SW 1271 (cell line): ENCODE measurements around the gene TMEM176B.
"Not testable (repeated sequence)": the region's sequence is repeated elsewhere in the genome, so short reads cannot be mapped to it uniquely, and the experiment has no call there.

Experiments
- DNase-seq, 2 experiments: peaks; one replicate each; lab custom pipeline; 2025; lab: John Stamatoyannopoulos, UW

TMEM176B gene

DNA sequence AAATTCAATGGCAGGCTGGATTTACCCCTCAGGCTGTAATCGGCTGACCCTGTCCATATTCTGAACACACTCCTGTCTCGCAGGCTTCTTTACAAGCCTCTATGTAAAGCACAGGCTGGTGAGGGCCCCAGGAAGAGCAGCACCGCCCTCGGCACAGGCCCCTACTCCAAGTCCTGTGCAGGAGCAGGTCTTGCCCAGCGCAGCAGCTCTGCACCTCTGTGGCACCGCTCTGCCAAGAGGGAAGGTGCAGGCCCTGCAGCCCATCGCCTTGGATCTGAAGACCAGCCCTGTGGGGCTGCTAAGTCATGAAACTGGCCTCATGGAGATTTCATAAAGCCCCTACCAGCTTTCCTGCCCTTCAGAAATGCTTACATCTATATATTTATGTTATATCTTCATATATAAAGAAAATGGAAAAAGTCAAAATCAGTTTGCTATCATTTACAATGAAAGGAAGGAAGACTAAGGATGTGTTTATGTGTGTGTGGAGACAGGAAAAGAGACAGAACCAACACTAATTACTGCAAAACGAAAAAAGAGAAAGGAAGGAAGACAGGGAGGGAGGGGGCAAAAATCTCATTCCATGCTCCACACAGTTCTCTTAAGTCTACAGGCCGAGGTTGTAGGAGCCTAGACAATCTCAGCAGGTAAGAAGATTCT lies 9.6 kb downstream of the TMEM176B start:
- no peak for DNase-seq

DNA sequence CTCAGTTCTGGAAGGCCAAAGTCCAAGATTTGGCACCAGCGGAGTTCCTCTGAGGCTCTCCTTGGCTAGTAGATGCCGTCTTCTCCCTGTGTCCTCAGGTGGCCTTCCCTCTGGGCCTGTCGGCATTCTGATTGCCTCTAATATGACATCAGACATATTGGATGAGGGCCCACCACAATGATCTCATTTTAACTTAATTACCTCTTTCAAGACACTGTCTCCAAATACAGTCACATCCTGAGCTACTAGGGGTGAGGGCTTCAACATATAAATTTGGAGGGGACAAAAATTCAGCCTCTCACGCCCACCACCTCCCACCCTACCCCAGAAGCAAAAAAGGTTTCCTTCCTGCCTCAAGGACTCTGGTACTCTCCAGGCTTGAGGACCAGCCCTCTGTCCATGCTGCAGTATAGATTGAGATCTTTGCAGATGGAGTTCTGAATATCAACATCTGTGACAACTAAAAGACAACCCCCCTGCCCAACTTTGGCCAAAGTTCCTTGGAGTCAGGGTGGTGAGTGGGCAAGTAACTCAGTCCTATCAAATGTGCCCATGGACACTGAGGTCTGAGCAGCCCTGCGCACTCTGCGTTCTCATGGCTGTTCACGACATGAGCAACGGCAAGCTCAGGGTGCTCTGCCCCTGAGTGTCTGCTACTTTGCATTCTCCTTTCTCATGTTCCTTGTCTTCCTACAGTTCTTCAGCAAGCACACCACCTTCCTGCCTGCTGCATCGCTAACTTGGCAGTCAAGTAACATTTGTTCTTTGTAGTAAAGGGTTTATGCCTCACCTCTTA lies 11.5 kb downstream of the TMEM176B start:
- no peak for DNase-seq

DNA sequence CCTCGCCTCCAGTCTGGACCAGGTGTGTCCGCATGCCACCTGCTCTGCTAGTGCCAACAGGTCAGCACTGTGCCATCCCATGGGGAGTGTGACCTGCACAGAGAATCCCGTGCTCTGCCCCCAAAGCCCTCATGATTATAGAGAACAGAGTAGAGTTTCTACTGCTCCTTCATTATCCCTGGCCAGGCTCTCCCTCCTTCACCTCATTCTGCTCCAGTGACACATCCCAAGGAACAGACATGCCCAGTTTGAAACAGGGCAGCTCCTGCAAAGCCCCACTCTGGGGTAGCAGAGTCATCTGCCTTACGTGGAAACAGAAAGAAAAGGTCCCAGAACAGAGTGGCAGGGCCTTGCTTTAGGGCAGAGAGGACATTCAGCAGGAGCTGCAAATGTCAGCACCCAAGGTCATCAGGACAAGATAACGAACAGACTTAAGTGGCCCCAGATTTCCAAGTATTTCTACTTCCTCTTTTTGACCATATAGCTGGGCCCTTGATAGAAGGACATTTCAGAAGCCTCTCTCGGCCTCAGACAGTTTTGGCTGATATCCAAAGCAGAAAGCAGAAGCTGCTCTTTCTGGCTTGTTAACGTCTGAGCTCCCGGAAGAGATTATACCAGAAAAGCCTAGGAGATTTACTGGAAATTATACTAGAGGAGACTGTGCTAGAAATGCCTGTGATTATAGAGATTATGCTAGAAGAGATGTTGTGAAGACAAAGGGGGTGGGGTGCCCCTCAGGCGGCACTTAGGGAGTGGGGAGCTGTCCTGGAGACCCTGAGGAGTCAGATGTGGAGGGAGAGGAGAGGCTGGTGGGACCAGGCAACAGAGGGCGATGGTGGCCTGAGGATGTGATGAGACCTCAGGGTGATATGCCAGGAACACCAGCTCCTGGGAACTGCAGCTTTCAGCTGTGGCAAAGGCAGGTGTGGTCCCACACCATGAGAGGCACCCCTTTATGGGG lies 12.6 kb downstream of the TMEM176B start:
- DNase-seq: no peak

DNA sequence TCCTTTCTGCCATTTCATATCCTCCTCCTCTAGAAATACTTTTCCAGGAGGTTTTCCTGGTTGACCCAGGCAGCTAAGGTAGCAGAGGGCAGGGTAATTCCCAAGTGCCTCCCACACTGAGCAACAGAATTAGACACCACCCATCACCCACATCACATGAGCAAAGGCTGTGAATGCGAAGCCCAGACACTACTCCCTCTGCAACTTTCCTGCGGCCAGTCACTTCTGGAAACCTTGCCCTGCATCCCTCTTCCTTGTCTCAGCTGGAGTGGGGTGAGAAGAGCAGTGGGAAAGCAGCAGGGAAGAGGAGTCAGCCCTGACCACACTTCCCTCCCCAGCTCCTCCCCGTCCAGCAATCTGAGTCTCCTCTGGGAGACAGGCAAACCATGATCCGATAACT lies 15.2 kb downstream of the TMEM176B start:
- DNase-seq: no peak

DNA sequence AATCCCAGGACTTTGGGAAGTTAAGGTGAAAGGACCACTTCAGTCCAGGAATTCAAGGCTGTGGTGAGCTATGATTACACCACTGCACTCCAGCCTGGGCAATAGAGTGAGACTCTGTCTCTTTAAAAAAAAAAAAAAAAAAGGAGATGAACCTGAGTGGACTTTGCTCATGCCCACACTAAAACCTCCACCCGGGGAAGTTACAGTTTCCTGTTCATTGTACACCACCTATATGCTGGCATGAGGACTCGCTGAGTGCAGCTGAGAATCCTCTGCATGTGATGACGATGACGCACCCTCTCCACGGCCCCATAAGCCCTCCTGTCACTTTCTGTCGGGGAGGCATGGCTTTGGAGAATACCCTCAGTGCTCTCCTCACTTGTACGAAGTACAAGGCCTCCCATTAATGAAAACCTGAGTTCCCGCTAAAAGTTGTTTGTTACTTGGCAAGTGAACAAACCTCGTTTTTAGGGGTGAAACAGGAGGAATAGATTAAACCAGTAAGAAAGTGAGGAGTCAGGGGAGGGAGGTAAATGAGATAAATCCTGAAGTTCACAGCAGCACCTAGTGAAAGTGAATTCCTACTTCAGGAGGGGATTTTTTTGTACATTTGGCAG lies 15.9 kb downstream of the TMEM176B start:
- no peak for DNase-seq

DNA sequence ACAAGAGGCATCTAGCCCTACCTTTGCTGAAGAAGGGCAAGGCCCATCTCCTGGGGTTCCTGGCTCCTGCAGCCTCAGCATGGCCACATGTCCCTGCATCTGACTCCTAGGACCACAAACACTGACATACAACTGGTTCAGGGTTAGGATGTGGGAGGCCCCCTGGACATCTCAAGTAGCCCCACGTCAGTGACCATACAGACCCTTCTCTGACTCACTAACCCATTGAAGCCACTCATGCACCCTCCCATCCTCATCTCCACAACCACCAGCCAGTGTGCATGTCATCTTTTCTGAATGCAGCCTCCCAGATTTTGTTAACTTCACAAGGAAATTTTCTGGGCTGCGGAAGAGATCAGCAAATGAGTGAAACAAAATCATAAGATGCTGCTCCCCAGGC lies 18.2 kb downstream of the TMEM176B start:
- DNase-seq: no peak

DNA sequence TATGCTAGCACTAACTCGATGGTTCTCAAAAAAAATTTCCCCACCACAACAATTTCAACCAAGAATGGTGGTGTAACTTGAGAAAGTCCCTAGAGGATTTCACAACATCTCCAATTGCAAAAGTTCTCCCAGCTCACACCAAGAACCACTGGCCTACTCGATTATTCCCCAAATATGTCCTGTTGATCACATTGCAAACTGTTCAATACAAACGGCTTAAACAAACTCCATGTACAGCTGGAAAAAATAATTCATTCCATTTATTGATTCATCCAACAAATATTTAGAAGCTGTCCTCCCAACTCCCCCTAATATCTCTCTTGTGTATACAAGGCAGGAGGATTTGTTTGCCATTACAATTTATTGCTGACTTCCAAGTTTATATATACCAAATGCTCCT lies 19.1 kb downstream of the TMEM176B start:
- DNase-seq: no peak

DNA sequence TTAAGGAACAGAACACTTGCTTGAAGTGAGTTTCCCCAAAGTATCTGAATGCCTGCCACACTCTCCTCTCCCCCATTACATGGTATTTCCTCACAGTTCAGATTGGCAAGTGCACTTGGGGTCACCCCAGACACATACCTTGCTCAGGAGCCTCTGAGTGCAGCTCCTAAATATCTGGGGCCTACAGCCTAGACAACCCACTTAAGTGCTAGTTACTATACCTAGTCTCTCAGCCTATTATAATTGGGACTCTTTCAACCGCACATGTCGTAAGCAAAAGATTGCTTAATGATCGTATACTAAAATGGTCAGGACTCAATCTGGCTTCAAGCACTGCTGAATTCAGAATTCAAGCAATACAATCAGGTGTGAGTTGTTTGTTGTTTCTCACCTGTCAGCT lies 19.9 kb downstream of the TMEM176B start:
- DNase-seq: no peak

DNA sequence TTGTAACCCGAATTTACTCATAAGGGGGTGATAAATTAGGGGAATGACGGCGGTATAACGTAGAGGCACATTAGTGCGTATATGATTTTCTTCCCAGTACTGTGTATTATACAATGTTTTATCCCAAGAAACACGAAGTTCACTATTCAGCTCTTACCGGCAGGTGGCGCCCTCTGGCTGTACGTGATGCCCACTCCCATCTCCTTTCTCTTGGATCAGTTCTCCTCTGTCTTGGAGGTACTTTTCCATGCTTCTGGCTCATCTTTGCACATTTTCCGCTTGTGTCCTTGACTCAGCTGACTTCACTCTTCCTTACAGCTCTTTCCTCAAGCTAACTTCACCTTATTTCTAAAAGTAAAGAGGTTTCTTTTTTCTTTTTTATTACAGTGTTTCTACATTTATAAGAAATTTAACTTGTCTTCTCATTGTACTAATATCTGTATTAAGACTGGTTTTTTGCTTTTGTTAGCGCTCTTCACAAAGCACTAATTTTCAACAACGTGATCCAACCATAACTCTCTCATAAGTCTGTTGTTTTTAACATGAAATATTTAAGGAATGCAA lies 21.3 kb downstream of the TMEM176B start:
- DNase-seq: peak in 1 of 2 experiments; percentile 71

DNA sequence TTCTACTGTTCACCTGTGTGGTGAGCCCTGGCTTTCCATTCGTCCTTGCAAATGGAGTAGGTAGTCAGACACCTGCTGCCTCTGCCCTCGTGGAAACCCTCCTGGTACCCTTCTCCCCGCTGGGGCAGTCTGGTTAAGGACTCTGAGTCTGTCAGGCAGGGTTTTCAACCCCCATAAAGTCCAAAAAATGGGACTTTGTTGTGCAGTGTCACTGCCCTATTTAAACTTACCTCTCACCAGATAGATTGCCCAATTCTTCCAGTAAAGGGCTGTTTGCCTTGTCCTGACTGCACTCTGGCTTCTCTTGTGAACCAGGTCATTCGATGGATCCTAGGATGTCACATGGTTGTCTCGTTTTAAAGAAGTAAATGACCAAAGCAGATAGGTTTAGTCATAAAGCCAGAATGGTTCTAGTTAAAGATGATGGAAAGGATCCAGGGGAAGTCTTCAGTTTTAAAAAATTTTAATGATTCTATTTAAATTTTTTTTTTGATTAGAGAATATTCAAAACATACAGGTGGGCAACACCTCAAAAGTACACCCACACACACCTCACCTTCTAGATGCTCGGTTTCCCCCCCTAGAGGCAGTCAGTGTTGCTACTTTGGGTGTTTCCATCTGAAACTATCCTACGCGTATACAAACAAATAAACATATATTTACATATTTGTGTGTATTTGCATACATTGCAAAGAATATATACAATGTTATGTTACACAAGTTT lies 22.0 kb downstream of the TMEM176B start:
- DNase-seq: no peak

DNA sequence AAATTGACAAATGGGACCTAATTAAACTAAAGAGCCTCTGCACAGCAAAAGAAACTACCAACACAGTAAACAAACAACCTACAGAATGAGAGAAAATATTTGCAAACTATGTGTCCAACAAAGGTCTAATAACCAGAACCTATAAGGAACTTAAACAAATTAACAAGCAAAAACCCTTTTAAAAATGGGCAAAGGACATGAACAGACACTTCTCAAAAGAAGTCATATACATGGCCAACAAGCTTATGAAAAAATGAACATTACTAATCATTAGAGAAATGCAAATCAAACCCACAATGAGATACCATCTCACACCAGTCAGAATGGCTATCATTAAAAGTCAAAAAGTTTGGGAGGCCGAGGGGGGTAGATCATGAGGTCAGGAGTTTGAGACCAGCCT lies 26.0 kb downstream of the TMEM176B start:
- not testable (repeated sequence) for DNase-seq

DNA sequence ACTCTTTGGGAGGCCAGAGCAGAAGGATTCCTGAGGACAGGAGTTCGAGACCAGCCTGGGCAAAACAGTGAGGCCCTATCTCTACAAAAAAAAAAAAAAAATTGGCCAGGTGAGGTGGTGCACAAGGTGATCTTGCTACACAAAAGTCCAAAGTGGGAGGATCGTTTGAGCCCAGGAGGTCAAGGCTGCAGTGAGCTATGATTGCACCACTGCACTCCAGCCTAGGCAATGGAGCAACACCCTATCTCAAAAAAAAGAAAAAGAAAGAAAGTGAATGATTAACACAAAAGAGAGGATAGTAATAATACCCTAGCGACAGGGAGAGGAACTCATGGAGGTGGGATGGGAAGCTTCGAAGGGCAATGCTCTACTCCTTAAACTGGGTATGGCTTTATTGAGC lies 30.4 kb downstream of the TMEM176B start:
- no peak for DNase-seq

DNA sequence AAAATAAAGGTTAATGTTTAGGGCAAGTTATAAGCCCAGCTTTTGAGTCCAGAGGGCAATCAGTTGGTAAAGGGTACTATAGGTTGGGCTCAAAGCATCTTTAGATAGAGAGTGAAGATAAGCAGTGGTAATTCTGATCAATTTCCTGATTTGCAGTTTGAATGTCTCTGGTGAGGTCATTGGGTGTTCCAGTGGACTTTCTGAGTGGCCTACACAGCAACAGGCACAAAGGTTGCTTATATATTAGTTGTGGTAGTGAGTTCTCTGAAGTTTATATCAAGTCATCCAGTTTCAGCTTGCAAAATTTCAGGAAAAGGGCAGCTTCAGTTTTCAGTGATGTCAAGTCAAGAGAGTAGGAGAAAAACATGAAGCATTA lies 33.8 kb downstream of the TMEM176B start:
- no peak for DNase-seq

DNA sequence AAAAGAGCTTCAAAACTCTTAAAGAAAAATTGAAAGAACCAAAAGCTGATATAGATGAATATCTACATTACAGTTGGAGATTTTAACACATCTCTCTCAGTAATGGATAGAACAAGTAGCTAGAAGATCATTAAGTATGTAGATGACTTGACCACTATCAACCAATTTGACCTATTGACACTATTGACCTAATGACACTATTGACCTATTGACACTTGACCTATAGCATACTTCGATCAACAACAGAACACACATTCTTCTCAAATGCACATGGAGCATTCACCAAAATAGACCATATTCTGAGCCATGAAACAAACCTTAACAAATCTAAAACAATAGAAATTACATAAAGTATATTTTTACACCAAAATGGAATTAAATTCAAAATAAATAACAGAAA lies 40.7 kb downstream of the TMEM176B start:
- DNase-seq: no peak

DNA sequence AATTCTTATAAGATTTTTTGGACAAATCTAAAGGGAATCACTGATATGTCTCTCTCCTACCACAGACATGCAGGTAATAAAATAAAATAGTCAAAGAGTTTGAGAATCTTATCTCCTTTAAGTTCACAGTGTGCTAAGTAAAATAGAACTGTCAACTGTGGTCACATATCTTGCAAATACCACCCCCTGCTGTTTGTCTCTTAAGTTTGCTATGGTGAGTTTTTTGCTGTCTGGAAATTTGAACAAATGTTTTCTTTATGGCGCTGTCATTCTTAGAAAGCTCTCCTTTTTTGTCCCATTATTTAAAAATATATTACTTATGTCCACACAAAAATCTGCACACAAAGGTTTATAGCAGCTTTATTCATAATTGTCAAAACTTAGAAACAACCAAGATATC lies 43.3 kb downstream of the TMEM176B start:
- peak in 1 of 2 experiments; percentile 10 for DNase-seq

DNA sequence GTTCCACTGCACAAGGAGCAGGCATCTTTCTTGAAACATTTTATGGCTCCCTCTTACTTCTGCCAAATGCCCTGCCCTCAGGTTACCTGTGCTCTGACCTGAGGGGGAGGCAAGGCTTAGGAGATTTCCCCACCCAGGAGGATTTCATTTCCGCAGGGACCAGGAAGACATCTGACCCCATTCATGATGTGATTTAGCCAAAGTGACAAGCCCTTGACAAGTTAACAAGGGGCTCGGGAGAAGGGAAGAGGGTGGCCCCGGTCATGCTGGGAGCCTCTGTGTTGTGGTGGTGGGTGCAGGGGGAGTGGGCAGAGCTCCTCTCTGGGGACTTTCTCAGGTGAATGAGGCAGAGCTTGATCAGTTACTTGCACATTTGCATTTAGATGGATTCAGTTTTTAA lies 44.0 kb downstream of the TMEM176B start:
- DNase-seq: no peak

DNA sequence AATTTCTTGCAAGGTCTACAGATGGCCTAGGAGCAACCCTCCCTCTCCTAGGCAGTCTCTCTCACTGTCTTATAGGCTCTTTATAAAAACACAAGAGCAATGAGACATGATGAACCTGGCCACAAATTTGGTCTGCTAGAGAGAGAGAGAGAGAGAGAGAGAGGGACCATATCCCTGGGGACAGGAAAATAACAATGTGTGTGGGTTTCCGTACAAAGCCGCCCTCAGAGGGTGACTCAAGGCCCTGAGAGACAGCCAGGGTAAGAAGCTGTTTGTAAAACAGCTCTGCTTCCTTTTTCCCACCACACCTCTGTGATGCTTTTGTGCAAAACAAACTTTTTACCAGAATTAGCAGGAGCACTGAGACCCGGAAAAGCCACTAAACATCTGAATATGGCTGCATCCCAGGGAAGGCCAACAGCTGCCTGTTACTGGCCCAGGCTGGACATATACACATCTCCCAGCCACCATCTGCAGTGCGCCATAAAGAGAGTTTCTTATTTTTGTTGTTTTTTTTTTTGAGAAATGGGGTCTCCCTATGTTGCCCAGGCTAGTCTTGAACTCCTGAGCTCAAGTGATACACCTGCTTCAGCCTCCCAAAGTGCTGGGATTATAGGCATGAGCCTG lies 44.6 kb downstream of the TMEM176B start:
- no peak for DNase-seq

DNA sequence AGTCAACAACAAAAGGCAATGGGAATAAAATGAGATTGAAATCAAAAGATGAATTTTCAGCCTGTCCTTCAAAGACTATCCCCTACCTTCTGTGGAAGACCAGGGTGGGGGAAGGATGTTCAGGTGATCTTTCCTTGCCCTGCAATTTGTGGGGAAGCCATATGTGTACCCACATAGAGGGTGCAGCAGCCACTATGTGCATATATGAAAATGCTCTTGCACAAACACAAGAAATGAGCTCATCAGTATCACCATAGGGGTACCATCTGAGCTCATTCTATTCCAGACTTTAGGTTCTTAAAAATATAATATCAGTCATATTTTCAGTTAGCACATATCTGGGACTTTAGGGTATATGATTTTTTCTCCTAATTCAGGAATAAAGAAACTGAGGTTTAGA lies 45.2 kb downstream of the TMEM176B start:
- DNase-seq: no peak

DNA sequence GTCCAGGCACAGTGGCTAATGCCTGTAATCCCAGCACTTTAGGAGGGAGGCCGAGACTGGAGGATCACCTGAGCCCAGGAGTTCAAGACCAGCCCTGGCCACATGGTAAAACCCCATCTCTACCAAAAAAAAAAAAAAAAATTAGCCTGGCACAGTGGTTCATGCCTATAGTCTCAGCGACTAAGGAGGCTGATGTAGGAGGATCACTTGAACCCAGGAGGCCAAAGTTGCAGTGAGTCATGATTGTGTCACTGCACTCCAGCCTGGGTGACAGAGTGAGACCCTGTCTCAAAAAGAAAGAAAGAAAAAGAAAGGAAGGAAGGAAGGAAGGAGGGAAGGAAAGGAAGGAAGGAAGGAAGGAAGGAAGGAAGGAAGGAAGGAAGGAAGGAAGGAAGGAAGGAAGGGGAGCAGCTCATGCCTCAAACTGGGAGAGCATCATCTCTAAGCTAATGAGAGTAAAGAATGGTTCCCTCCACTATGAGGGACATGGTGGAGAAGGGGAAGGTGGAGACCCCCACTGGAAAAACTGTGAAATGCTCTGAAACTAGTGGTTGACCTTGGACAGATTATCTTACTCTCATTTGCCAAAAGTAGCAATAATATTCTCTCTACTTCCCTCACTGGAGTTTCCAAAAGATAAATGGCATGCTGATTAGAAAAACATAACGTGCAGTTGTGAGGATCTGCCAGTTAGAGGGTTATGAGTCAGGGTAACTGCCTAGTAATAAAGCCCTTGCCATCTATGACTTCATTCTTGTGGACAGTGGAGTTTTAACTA lies 46.1 kb downstream of the TMEM176B start:
- DNase-seq: no peak

DNA sequence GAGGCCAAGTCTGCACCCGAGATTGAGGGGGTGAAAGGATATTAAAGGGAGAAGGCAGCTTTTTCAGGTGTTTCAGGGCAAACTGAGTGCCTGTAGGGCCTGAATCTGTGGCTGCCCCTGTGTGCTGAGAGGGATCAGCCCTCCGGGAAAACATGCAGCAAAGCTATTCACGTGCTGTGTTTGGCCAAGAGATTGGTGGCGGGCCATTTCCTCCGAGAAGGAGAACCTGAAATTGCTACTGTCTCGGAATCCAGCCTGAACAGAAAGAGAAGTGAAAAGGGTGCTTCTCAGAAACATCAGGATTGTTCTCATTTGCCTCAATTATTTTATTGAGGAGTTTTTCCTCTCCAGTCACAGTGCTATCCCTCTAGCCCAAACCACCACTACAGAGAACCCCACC lies 46.9 kb downstream of the TMEM176B start:
- no peak for DNase-seq
